HG03521 (cell line): ENCODE measurements around the gene HOXC10.

ENCODE experiments used
- ATAC-seq: cut with Tn5 transposase; IDR thresholded peaks from one replicate; pipeline ENCODE4 v1.9.1; 2021; ENCODE audit warnings: mild to moderate bottlenecking, moderate library complexity; ENCODE audit not compliant: unreplicated experiment

The HOXC10 gene

GRCh38 chr12:53988541-53989226 lies 3.7 kb downstream of the HOXC10 start:
- no peak for ATAC-seq

GRCh38 chr12:53989227-53990113 lies 4.5 kb downstream of the HOXC10 start:
- no peak for ATAC-seq

GRCh38 chr12:53990311-53991076 lies 5.5 kb downstream of the HOXC10 start:
- no peak for ATAC-seq

- no peak for ATAC-seq
These were observed 6.1 kb downstream of the HOXC10 start for GRCh38 chr12:53991077-53991460.

- ATAC-seq = no peak
These were observed 7.5 kb downstream of the HOXC10 start for GRCh38 chr12:53992377-53992889.

- no peak for ATAC-seq
These were observed 8.4 kb downstream of the HOXC10 start for GRCh38 chr12:53993162-53994008.

GRCh38 chr12:53994009-53994263 lies 9.0 kb downstream of the HOXC10 start:
- ATAC-seq = no peak

- ATAC-seq = no peak
These were observed 9.5 kb downstream of the HOXC10 start for GRCh38 chr12:53994264-53995001.

- no peak for ATAC-seq
These were observed 10.0 kb downstream of the HOXC10 start for GRCh38 chr12:53995002-53995377.

GRCh38 chr12:53995378-53996239 lies 10.7 kb downstream of the HOXC10 start:
- no peak for ATAC-seq

- no peak for ATAC-seq
These were observed 11.6 kb downstream of the HOXC10 start for GRCh38 chr12:53996240-53997203.

- ATAC-seq = no peak
These were observed 12.5 kb downstream of the HOXC10 start for GRCh38 chr12:53997204-53998109.

GRCh38 chr12:53998110-53998899 lies 13.4 kb downstream of the HOXC10 start:
- ATAC-seq = no peak

GRCh38 chr12:53998900-53999236 lies 13.9 kb downstream of the HOXC10 start:
- ATAC-seq = no peak

GRCh38 chr12:53999559-54000115 lies 14.7 kb downstream of the HOXC10 start:
- no peak for ATAC-seq
